ENCODE results near the gene GARS1.

GARS1 gene

GRCh38 chr7:30659312-30659711 lies 64.6 kb downstream of the GARS1 start:
- TF ChIP-seq CTCF (conservative IDR thresholded peaks at IDR 0.05), result no peak
- H3K27ac ChIP-seq, result no peak overlapping the region

- H3K27ac ChIP-seq, result no peak overlapping the region
- TF ChIP-seq CTCF (conservative IDR thresholded peaks at IDR 0.05), result no peak
Measured at GRCh38 chr7:30660331-30661255, 65.9 kb downstream of the GARS1 start.

DNA sequence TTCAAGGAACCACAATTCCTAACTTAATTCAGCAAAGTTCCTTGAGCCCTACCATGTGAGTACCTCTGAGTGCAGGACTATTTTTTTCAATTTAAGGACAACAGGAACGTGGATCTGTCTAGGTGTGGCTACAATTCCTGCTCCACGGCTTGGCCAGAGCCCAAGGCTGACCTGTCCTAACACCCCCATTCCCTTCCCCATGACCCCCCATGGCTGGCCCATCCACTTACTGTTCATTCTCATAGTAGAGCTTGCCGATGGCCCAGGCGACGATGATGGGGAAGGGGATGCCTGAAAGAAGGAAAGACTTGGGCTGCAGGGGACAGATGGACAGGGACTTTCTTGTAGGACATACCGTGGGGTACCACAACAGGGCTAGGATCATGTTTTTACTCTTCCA lies 67.2 kb downstream of the GARS1 start:
- TF ChIP-seq CTCF (conservative IDR thresholded peaks at IDR 0.05), result no peak

DNA sequence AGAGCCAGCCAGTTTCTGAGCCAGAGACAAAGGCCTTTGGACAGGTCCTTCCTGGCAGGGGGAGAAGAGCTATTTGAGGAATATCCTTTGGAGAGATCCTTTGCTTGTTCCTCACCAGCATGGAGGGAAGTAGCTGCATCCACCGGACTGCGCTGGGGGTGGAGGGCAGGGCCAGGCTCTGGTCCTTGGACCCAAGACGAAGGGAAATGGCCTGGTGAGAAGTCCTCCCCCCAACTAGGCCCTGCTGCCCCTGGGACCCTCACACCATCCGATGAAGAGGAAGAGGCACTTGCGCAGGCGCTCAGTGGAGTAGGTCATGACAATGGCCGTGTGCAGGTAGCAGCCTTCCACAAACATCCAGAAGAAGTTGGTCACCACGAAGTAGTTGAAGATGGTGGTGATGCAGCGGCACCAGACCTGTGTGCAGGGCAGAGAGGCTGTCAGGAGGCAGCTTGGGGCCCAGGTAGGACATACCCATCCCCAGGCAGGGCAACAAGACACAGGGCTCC lies 67.8 kb downstream of the GARS1 start:
- TF ChIP-seq CTCF (conservative IDR thresholded peaks at IDR 0.05), result no peak
- no peak overlapping the region for H3K27ac ChIP-seq

More for the DNA sequence above, 67.2 kb downstream of the GARS1 start:
- H3K27ac ChIP-seq, result no peak overlapping the region

DNA sequence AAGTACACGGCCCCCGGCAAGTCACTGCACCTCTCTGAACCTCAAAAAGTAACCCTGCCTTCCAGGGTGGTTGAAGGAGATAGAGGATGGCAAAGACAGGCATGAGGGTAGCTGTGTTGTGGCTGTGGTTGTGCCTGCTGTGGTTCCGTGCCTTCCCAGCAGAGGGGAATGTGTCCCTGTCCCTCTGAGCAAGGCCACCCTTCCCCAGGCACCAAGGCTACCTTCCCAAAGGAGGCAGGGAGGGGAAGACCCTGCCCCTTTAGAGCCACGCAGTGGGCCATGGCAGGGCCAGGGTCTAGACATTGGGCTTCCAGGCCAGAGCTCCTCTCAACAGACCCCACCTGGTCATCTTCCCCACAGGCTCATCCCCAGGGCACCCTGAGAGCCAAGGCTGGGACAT lies 68.7 kb downstream of the GARS1 start:
- H3K27ac ChIP-seq, result no peak overlapping the region
- no peak for TF ChIP-seq CTCF (conservative IDR thresholded peaks at IDR 0.05)

DNA sequence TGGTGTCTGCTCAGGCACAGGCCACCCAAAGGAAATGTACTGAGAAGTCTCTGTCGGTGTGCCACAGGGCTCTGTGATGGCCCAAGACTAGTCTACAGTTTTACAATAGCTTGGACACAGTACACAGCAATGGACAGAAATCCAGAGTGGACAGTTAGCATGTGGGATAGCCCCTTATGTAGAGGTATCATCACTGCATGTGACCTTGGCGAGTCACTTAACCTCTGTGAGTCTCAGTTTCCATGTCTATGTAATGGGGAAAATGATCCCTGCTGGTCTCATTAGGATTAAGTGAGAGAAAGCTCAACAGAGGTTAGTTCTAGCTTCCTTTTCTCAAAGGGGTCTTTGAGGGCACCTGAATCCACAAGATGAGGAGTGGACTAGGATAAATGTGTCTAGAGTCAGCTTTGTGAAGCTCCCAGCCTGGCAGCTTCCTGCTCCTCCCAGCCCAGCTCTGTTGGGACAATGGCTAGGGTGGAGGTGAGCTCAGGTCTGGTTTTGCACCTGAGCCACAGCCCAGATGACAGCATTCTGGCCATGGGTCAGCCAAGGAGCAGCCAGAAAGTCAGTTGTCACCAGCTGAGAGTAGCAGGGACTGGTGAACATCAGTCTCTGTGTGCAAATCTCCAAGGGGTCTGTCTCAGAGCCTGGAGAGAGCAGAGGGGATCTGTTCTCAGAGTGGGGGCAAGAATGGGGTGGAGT lies 69.7 kb downstream of the GARS1 start:
- TF ChIP-seq CTCF (conservative IDR thresholded peaks at IDR 0.05), result no peak
- H3K27ac ChIP-seq, result no peak overlapping the region

DNA sequence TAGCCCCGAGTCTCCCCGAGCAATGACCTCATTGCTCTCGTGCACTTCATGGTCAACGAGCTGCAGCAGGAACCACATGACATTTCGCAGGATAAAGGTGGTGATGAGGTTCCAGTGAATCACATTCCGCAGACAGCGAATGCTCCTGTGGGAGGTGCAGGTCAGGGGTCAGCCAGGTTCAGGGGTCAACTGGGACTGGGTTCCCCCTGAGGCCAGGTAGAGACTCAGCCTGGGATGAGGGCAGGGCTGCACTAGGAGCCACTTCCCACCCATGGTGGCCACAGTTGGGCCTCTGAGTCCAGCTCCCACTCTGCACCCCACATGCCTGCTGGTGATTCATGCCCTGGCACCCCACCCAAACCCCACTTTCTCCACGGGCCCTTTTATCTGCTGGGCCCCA lies 70.4 kb downstream of the GARS1 start:
- TF ChIP-seq CTCF (conservative IDR thresholded peaks at IDR 0.05), result no peak
- no peak overlapping the region for H3K27ac ChIP-seq

Data from VCaP (cell line).